Vagina (tissue), 2 donors: ENCODE data around the gene APLP2.

Source experiments
- CTCF ChIP-seq, 3 experiments: fragments of 450-650 bp in 2 of 3; fragments of 200-600 bp in 1 of 3; sonication (generic) in 1 of 3; IDR thresholded peaks; one replicate each; pipeline ENCODE4 v1.5.1; 2017 to 2019; ENCODE audit warnings: antibody characterized with exemption in 3 of 3, mild to moderate bottlenecking in 2 of 3, moderate library complexity in 2 of 3
- POLR2A ChIP-seq, 2 donors: fragments of 450-650 bp; IDR thresholded peaks; one replicate each; pipeline ENCODE4 v1.6.1; 2017; ENCODE audit warnings: antibody characterized with exemption in 2 of 2, mild to moderate bottlenecking in 2 of 2, moderate library complexity in 2 of 2
- POLR2AphosphoS5 ChIP-seq, 2 donors: sonication (generic); formaldehyde crosslinking; IDR thresholded peaks; one replicate each; pipeline ENCODE4 v1.9.0; 2017; ENCODE audit warnings: antibody characterized with exemption in 2 of 2, mild to moderate bottlenecking in 2 of 2, low read depth in 1 of 2; ENCODE audit not compliant: insufficient read depth in 1 of 2

GRCh38 chr11:130096042-130096441 lies 26.3 kb downstream of the APLP2 start:
- TF ChIP-seq POLR2A (IDR thresholded peaks at IDR 0.05): no peak
- no peak for TF ChIP-seq CTCF (IDR thresholded peaks at IDR 0.05)
- TF ChIP-seq POLR2AphosphoS5 (IDR thresholded peaks at IDR 0.05; ENCODE audit: insufficient read depth in 1 of 2, low read depth in 1 of 2): no peak
